Measurements from ENCODE around the gene CD22. TPM values are rescaled to one million over a fixed set of nuclear protein-coding genes. Genes with fewer than 3 reads are reported as not detected.
A peak's percentile ranks its signal among the peaks of the same experiment; 100 is the strongest.

The CD22 gene
- total RNA-seq, 1 donor from 2014 or later: 0.23 TPM

DNA sequence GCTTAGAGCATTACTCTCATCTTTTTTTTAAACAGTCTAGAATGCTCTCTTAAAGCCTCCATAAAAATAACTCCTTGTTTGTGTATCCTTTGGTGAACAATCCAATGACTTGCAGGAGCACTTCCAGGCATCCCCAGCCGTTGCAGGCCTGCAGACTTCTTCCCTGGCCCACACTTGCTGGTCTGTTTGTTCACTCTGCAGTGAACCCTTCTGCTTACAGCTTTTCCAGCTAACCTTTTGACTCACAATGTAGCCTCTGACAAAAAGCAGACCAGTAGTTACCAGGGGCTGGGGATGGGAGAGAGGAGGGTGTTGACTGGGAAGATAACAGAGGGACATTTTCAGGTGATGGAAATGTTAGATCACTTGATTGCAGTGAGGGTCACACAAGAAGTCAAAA lies 51.0 kb downstream of the CD22 start:
- H3K4me3 ChIP-seq (ENCODE audit: low read depth, low read length): no peak overlapping the region
- DNase-seq (ENCODE audit: low read depth): no peak
- TF ChIP-seq, protein P1, sequence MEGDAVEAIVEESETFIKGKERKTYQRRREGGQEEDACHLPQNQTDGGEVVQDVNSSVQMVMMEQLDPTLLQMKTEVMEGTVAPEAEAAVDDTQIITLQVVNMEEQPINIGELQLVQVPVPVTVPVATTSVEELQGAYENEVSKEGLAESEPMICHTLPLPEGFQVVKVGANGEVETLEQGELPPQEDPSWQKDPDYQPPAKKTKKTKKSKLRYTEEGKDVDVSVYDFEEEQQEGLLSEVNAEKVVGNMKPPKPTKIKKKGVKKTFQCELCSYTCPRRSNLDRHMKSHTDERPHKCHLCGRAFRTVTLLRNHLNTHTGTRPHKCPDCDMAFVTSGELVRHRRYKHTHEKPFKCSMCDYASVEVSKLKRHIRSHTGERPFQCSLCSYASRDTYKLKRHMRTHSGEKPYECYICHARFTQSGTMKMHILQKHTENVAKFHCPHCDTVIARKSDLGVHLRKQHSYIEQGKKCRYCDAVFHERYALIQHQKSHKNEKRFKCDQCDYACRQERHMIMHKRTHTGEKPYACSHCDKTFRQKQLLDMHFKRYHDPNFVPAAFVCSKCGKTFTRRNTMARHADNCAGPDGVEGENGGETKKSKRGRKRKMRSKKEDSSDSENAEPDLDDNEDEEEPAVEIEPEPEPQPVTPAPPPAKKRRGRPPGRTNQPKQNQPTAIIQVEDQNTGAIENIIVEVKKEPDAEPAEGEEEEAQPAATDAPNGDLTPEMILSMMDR (conservative IDR thresholded peaks at IDR 0.05; ENCODE audit: low read depth, low read length): no peak

DNA sequence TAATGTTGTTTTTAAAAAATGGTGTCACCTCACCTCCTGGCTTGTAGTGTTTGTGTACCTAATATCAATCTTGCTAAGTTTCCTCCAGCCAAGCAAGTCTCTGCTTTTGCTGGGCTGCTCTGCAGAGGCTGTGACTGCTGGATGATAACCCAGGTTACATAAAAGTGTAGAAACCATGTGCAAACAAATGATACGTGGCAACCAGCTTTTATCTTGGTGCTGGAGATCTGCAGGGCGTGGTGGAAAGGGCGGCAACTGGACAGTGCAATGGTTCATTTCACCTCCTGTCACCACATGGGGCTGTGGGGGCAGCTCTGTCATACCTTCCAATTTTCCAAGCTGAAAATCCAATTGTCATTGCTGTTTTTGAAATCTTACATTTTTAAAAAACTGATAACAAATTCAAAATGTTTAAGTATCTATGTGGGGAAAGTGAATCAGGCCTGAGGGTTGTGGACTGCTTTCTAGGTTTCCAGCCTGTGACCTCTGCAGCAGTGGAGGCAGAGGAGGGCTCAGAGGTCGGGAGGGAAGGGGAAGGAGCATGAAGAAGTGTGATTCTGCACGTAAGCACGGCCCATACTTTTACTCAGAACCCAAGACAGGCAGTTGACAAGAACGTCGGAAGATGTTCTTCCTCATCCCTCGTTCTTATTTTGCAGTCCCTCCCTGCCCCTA lies 51.6 kb downstream of the CD22 start:
- TF ChIP-seq, protein P1 (conservative IDR thresholded peaks at IDR 0.05; ENCODE audit: low read depth, low read length): no peak
- no peak for DNase-seq (ENCODE audit: low read depth)

DNA sequence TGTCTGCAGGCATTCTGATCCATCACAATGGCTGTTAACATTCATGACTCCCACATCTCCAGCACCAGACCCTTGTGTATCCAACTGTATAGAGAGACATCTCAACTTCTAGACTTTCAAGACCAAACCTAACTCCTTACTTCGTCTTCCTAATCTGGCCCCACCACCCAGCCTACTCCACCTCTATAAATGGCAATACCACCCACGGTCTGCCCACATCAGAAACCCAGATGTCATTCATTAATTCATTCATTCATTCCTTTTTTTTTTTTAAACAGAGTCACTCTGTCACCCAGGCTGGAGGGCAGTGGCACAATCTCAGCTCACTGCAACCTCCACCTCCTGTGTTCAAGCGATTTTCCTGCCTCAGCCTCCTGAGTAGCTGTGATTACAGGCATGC lies 52.3 kb downstream of the CD22 start:
- no peak for DNase-seq (ENCODE audit: low read depth)
- H3K4me3 ChIP-seq (ENCODE audit: low read depth, low read length): no peak overlapping the region
- TF ChIP-seq, protein P1 (conservative IDR thresholded peaks at IDR 0.05; ENCODE audit: low read depth, low read length): no peak

More for the DNA sequence above, 51.6 kb downstream of the CD22 start:
- H3K4me3 ChIP-seq (ENCODE audit: low read depth, low read length): no peak overlapping the region

DNA sequence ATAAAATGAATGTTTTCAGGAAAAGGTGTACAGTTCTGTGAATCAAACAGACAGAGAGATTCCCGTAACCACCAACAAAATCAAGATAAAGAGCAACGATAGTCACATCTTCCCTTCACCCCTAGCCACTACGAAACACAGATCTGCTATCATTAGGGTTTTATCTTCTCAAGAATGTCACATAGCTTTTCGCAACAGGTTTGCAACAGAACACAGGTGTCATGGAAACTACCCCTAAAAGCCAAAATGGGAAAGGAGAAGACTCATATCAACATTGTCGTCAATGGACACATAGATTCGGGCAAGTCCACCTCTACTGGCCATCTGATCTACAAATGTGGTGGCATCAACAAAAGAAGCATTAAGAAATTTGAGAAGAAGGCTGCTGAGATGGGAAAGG lies 52.9 kb downstream of the CD22 start:
- TF ChIP-seq, protein P1 (conservative IDR thresholded peaks at IDR 0.05; ENCODE audit: low read depth, low read length): no peak
- DNase-seq (ENCODE audit: low read depth): no peak
- no peak overlapping the region for H3K4me3 ChIP-seq (ENCODE audit: low read depth, low read length)

DNA sequence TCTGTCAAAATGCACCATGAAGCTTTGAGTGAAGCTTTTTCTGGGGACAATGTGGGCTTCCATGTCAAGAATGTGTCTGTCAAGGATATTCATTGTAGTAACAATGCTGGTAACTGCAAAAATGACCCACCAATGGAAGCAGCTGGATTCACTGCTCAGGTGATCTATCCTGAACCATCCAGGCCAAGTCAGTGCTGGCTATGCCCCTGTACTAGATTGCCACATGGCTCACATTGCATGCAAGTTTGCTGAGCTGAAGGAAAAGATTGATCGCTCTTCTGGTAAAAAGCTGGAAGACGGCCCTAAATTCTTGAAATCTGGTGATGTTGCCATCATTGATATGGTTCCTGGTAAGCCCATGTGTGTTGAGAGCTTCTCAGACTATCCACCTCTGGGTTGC lies 54.5 kb downstream of the CD22 start:
- DNase-seq (ENCODE audit: low read depth): no peak
- TF ChIP-seq, protein P1 (conservative IDR thresholded peaks at IDR 0.05; ENCODE audit: low read depth, low read length): no peak
- no peak overlapping the region for H3K4me3 ChIP-seq (ENCODE audit: low read depth, low read length)

DNA sequence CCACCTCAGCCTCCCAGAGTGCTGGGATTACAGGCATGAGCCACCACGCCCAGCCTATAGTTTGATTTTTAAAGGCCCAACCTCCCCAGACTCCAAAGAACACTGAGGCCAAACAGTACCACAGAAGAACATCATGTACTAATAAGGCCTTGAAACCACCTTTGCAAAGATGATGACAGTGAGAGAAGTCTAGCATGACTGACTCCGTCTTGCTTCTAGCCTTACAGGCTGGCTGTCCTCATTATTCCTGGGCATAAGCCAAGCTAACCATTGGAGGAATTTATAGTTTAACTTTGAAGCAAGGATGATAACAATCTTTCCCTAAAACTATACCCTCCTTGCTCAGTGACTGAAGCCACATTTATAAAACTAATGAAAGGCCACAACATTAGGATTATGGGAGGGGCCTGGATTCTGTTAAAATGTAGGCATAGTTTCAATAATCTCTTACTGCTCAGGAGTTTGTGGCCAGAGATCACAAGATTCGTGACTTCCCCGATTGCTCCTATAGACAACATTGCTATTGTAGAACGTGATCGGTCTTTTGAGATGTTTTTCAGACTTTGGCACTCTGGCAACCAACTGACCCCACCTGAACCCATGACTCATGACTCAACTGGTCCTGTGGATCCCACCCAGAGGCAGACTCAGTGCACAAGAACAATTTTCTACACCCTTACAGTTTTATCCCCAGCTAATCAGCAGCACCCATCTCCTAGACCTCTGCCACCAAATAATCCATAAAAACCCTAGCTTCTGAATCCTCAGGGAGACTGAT lies 59.5 kb downstream of the CD22 start:
- TF ChIP-seq, protein P1 (conservative IDR thresholded peaks at IDR 0.05; ENCODE audit: low read depth, low read length): no peak
- H3K4me3 ChIP-seq (ENCODE audit: low read depth, low read length): no peak overlapping the region
- DNase-seq (ENCODE audit: low read depth): peak; percentile 13

Data from epithelial cell of proximal tubule (primary cell).